Thyroid gland (tissue), 4 donors: Measurements from ENCODE around the gene RASAL3. TPM values are rescaled to one million over a fixed set of nuclear protein-coding genes. Genes with fewer than 3 reads are reported as not detected.

ENCODE experiments used
- DNase-seq, 2 donors: peaks; one replicate each; pipeline ENCODE4 v3.0.0-alpha.2; 2019
- H3K27ac ChIP-seq, 3 donors: fragments of 200-600 bp; sonication (generic); 1 replicate in 2 of 3; 2 replicates in 1 of 3; pipeline ENCODE4 v1.5.1; 2016 to 2019; ENCODE audit warnings: mild to moderate bottlenecking in 1 of 3, moderate library complexity in 1 of 3
- H3K27me3 ChIP-seq: fragments of 200-600 bp; sonication (generic); one replicate; pipeline ENCODE4 v1.5.1; 2019
- H3K36me3 ChIP-seq, 2 donors: fragments of 200-600 bp; sonication (generic); one replicate each; pipeline ENCODE4 v1.5.1; 2016 to 2019
- H3K4me1 ChIP-seq, 2 donors: fragments of 200-600 bp; sonication (generic); one replicate each; pipeline ENCODE4 v1.5.1; 2017 to 2019
- H3K4me3 ChIP-seq, 3 donors: fragments of 200-600 bp; sonication (generic); replicated peaks in 1 of 3; 1 replicate in 2 of 3; 2 replicates in 1 of 3; pipeline ENCODE4 v1.5.1; 2016; ENCODE audit warnings: mild to moderate bottlenecking in 1 of 3
- H3K9me3 ChIP-seq: fragments of 200-600 bp; sonication (generic); one replicate; pipeline ENCODE4 v1.5.1; 2017
- CTCF ChIP-seq, 6 experiments: fragments of 200-600 bp in 3 of 6; fragments of 450-650 bp in 3 of 6; sonication (generic) in 3 of 6; IDR thresholded peaks; one replicate each; pipeline ENCODE4 v1.5.1; 2016 to 2019; ENCODE audit warnings: antibody characterized with exemption in 6 of 6, mild to moderate bottlenecking in 2 of 6, inconsistent platforms in 1 of 6, moderate library complexity in 1 of 6
- POLR2A ChIP-seq, 2 donors: fragments of 450-650 bp; IDR thresholded peaks; one replicate each; pipeline ENCODE4 v1.6.1; 2017; ENCODE audit warnings: antibody characterized with exemption in 2 of 2, mild to moderate bottlenecking in 2 of 2, moderate library complexity in 1 of 2
- WGBS, 2 donors: methylation state at CpG; one replicate each; pipeline ENCODE4 v1.1.5; 2017; 5-methylcytosine and 5-hydroxymethylcytosine counted together
- intact Hi-C: fragments of 100-400 bp; cut with DNase I; formaldehyde crosslinking; loops from one replicate; pipeline ENCODE4 v1.15.1; 2023
- total RNA-seq, 4 donors: library from RNA; depleted of rRNA; stranded (reverse); fragments of >200 nt; gene quantifications; one replicate each; pipeline ENCODE4 v1.2.3, GENCODE V29; 2016

RASAL3 gene
- total RNA-seq, 4 donors from 2014 or later = 2.6 to 4.4 (median 3.7) TPM

GRCh38 chr19:15427991-15428471 is 36.3 kb downstream of the RASAL3 start:
- WGBS, 2 donors = 96% methylated on average over 24 to 27 of the region's 35 CpGs
- H3K27me3 ChIP-seq = no peaks in the 10 kb centered on the region
- H3K27ac ChIP-seq = no peak overlapping the region
- no peaks in the 10 kb centered on the region for H3K9me3 ChIP-seq
- peaks cover 40 to 43% of the 10 kb centered on the region in 2 donors for H3K36me3 ChIP-seq
- no peak overlapping the region for H3K4me3 ChIP-seq
- DNase-seq = no peak
- intact Hi-C loops = no loop called here
- TF ChIP-seq POLR2A (IDR thresholded peaks at IDR 0.05) = no peak
- no peak for TF ChIP-seq CTCF (IDR thresholded peaks at IDR 0.05)
- peaks cover 10 to 17% of the 10 kb centered on the region in 2 donors for H3K4me1 ChIP-seq

- no peak for DNase-seq
- Histone ChIP-seq H3K4me1 (peaks cover 10 to 17% of the 10 kb centered on the region in 2 donors), H3K9me3 (no peaks in the 10 kb centered on the region), H3K27ac (no peak overlapping the region), H3K4me3 (no peak overlapping the region), H3K27me3 (no peaks in the 10 kb centered on the region), H3K36me3 (peaks cover 47 to 49% of the 10 kb centered on the region in 2 donors)
- WGBS, 2 donors = 94 to 98% methylated on average over 25 of the region's 25 CpGs
- TF ChIP-seq CTCF (IDR thresholded peaks at IDR 0.05) = no peak
- no peak for TF ChIP-seq POLR2A (IDR thresholded peaks at IDR 0.05)
- intact Hi-C loops = no loop called here
Measured at GRCh38 chr19:15427350-15427700, 37.0 kb downstream of the RASAL3 start.

- intact Hi-C loops = no loop called here
- TF ChIP-seq POLR2A (IDR thresholded peaks at IDR 0.05) (no peak), CTCF (IDR thresholded peaks at IDR 0.05) (no peak)
- Histone ChIP-seq H3K4me3 (no peak overlapping the region), H3K27ac (no peak overlapping the region), H3K9me3 (no peaks in the 10 kb centered on the region), H3K4me1 (peaks cover 9 to 16% of the 10 kb centered on the region in 2 donors), H3K27me3 (no peaks in the 10 kb centered on the region), H3K36me3 (peaks cover 49% of the 10 kb centered on the region in 2 donors)
- WGBS, 2 donors = 90 to 92% methylated on average over 16 of the region's 16 CpGs
- DNase-seq = no peak
Measured at GRCh38 chr19:15426485-15427349, 37.6 kb downstream of the RASAL3 start.

GRCh38 chr19:15425321-15425950 is 38.9 kb downstream of the RASAL3 start:
- 94% methylated on average over 23 to 31 of the region's 36 CpGs for WGBS, 2 donors
- intact Hi-C loops = no loop called here

More at GRCh38 chr19:15425321-15425950, 38.9 kb downstream of the RASAL3 start:
- H3K4me3 ChIP-seq = no peak overlapping the region
- no peak overlapping the region for H3K27ac ChIP-seq
- no peaks in the 10 kb centered on the region for H3K9me3 ChIP-seq
- H3K4me1 ChIP-seq = peaks cover 0 to 3% of the 10 kb centered on the region in 2 donors
- TF ChIP-seq CTCF (IDR thresholded peaks at IDR 0.05) (no peak), POLR2A (IDR thresholded peaks at IDR 0.05) (no peak)
- peaks cover 49% of the 10 kb centered on the region in 2 donors for H3K36me3 ChIP-seq
- no peaks in the 10 kb centered on the region for H3K27me3 ChIP-seq
- DNase-seq = no peak
